H9 (cell line): Measurements from ENCODE around the gene TMEM135. TPM values are rescaled to one million over a fixed set of nuclear protein-coding genes. Genes with fewer than 3 reads are reported as not detected.

Experiments used
- DNase-seq: peaks from one replicate; pipeline ENCODE4 v3.0.0-alpha.2; 2017
- H2AFZ ChIP-seq: one replicate; pipeline ENCODE4 v1.6.1; 2013; ENCODE audit warnings: mild to moderate bottlenecking, low read length, control low read depth, moderate library complexity
- H2AK5ac ChIP-seq: 2 replicates; pipeline ENCODE4 v1.6.1; 2013; ENCODE audit warnings: low read length, control low read depth, mixed read lengths; ENCODE audit not compliant: insufficient read length
- H2BK120ac ChIP-seq: one replicate; pipeline ENCODE4 v1.6.1; 2013; ENCODE audit warnings: low read depth, mild to moderate bottlenecking, low read length, control low read depth, inconsistent platforms; ENCODE audit not compliant: poor library complexity, severe bottlenecking
- H2BK12ac ChIP-seq: 2 replicates; pipeline ENCODE4 v1.6.1; 2013; ENCODE audit warnings: low read length, control low read depth, mixed read lengths, low read depth; ENCODE audit not compliant: insufficient read length
- H2BK15ac ChIP-seq: 2 replicates; pipeline ENCODE4 v1.6.1; 2013; ENCODE audit warnings: low read depth, low read length, control low read depth
- H2BK20ac ChIP-seq: one replicate; pipeline ENCODE4 v1.6.1; 2013; ENCODE audit warnings: low read depth, mild to moderate bottlenecking, low read length, control low read depth, inconsistent platforms; ENCODE audit not compliant: poor library complexity, severe bottlenecking
- H2BK5ac ChIP-seq: 2 replicates; pipeline ENCODE4 v1.6.1; 2013; ENCODE audit warnings: low read length, control low read depth, mixed read lengths; ENCODE audit not compliant: insufficient read length
- H3K14ac ChIP-seq: 2 replicates; pipeline ENCODE4 v1.6.1; 2013; ENCODE audit warnings: low read length, control low read depth; ENCODE audit not compliant: insufficient read depth
- H3K18ac ChIP-seq: 2 replicates; pipeline ENCODE4 v1.6.1; 2013; ENCODE audit warnings: low read depth, mild to moderate bottlenecking, mixed read lengths, low read length, control low read depth; ENCODE audit not compliant: insufficient read length
- H3K23ac ChIP-seq: 2 replicates; pipeline ENCODE4 v1.6.1; 2013; ENCODE audit warnings: low read length, control low read depth, mixed read lengths, low read depth; ENCODE audit not compliant: insufficient read length
- H3K23me2 ChIP-seq: 2 replicates; pipeline ENCODE4 v1.6.1; 2013; ENCODE audit warnings: low read depth, mild to moderate bottlenecking, mixed read lengths, low read length, control low read depth; ENCODE audit not compliant: insufficient read length, poor library complexity, severe bottlenecking
- H3K27ac ChIP-seq: 2 replicates; pipeline ENCODE4 v1.5.1; 2013; ENCODE audit warnings: low read length, control low read depth, mixed read lengths, low read depth; ENCODE audit not compliant: insufficient read length
- H3K27me3 ChIP-seq: 2 replicates; pipeline ENCODE4 v1.6.1; 2013; ENCODE audit warnings: low read length, control low read depth, inconsistent platforms; ENCODE audit not compliant: insufficient read depth
- H3K4ac ChIP-seq: 2 replicates; pipeline ENCODE4 v1.6.1; 2013; ENCODE audit warnings: low read depth, mild to moderate bottlenecking, control low read depth, inconsistent platforms, low read length, moderate library complexity
- H3K4me1 ChIP-seq: 2 replicates; pipeline ENCODE4 v1.6.1; 2013; ENCODE audit warnings: low read length, control low read depth, inconsistent platforms; ENCODE audit not compliant: insufficient read depth
- H3K4me2 ChIP-seq: 2 replicates; pipeline ENCODE4 v1.6.1; 2013; ENCODE audit warnings: low read length, control low read depth, mixed read lengths; ENCODE audit not compliant: insufficient read length, insufficient read depth
- H3K56ac ChIP-seq: 2 replicates; pipeline ENCODE4 v1.6.1; 2013; ENCODE audit warnings: low read depth, mild to moderate bottlenecking, mixed read lengths, low read length, control low read depth; ENCODE audit not compliant: insufficient read length
- H3K79me1 ChIP-seq: 2 replicates; pipeline ENCODE4 v1.6.1; 2013; ENCODE audit warnings: low read depth, mild to moderate bottlenecking, moderate library complexity, low read length, control low read depth, inconsistent platforms; ENCODE audit not compliant: insufficient read depth, poor library complexity, severe bottlenecking
- H3K79me2 ChIP-seq: 2 replicates; pipeline ENCODE4 v1.6.1; 2013; ENCODE audit warnings: low read length, control low read depth, inconsistent platforms; ENCODE audit not compliant: insufficient read depth
- H3K9ac ChIP-seq: 2 replicates; pipeline ENCODE4 v1.6.1; 2013; ENCODE audit warnings: low read length, control low read depth, mixed read lengths; ENCODE audit not compliant: insufficient read length; ENCODE audit errors: extremely low read depth
- H3K9me3 ChIP-seq: one replicate; pipeline ENCODE4 v1.6.1; 2013; ENCODE audit warnings: low read depth, low read length, inconsistent platforms; ENCODE audit not compliant: control insufficient read depth
- H3T11ph ChIP-seq: one replicate; pipeline ENCODE4 v1.6.1; 2013; ENCODE audit warnings: mild to moderate bottlenecking, low read length, control low read depth, inconsistent platforms
- H4K20me1 ChIP-seq: one replicate; pipeline ENCODE4 v1.6.1; 2013; ENCODE audit not compliant: control insufficient read depth, insufficient read length, insufficient read depth
- H4K5ac ChIP-seq: 2 replicates; pipeline ENCODE4 v1.6.1; 2013; ENCODE audit warnings: low read depth, mild to moderate bottlenecking, mixed read lengths, low read length, control low read depth; ENCODE audit not compliant: insufficient read length
- H4K8ac ChIP-seq: replicated peaks from 2 replicates; pipeline ENCODE4 v1.6.1; 2013; ENCODE audit warnings: low read length, control low read depth, mixed read lengths, low read depth; ENCODE audit not compliant: insufficient read length
- H4K91ac ChIP-seq: 2 replicates; pipeline ENCODE4 v1.6.1; 2013; ENCODE audit warnings: low read depth, mild to moderate bottlenecking, moderate library complexity, mixed read lengths, low read length, control low read depth; ENCODE audit not compliant: insufficient read length
- H3K27ac Mint-ChIP-seq, 3 experiments: 2 replicates in 2 of 3; 3 replicates in 1 of 3; pipeline ENCODE4 v1.8.0; 2020 to 2021; ENCODE audit warnings: mixed read lengths in 3 of 3, mild to moderate bottlenecking in 1 of 3, moderate library complexity in 1 of 3
- H3K27me3 Mint-ChIP-seq: 2 replicates; pipeline ENCODE4 v1.8.0; 2021; ENCODE audit warnings: low read depth, mild to moderate bottlenecking, moderate library complexity, mixed read lengths
- H3K36me3 Mint-ChIP-seq, 3 experiments: 2 replicates in 2 of 3; 3 replicates in 1 of 3; pipeline ENCODE4 v1.8.0; 2020 to 2021; ENCODE audit warnings: low read depth in 3 of 3, mixed read lengths in 3 of 3; ENCODE audit not compliant: insufficient read depth in 1 of 3
- H3K4me1 Mint-ChIP-seq, 2 experiments: 2 replicates each; pipeline ENCODE4 v1.8.0; 2020; ENCODE audit warnings: mixed read lengths in 2 of 2
- H3K4me3 Mint-ChIP-seq, 2 experiments: 2 replicates in 1 of 2; 3 replicates in 1 of 2; pipeline ENCODE4 v1.8.0; 2020 to 2021; ENCODE audit warnings: mild to moderate bottlenecking in 2 of 2, mixed read lengths in 2 of 2, moderate library complexity in 1 of 2
- H3K9me3 Mint-ChIP-seq, 2 experiments: 2 replicates in 1 of 2; 3 replicates in 1 of 2; pipeline ENCODE4 v1.8.0; 2020; ENCODE audit warnings: mild to moderate bottlenecking in 2 of 2, mixed read lengths in 2 of 2, moderate library complexity in 1 of 2
- WGBS: extraction: QIAGEN DNeasy Blood & Tissue Kit; methylation state at CpG from one replicate; pipeline ENCODE4 v1.1.7; 2013; ENCODE audit warnings: missing lambda C conversion rate, low lambda C conversion rate, mixed read lengths; ENCODE audit not compliant: insufficient read length; ENCODE audit errors: extremely low coverage; 5-methylcytosine and 5-hydroxymethylcytosine counted together
- total RNA-seq: library from RNA; stranded (reverse); gene quantifications from 2 replicates; pipeline ENCODE4 v1.2.1, GENCODE V29; 2021
- TF ChIP-seq, protein P1 (sequence below): fragments of 200-600 bp; sonication (generic); conservative IDR thresholded peaks from 3 replicates; pipeline ENCODE4 v1.8.0; 2021; ENCODE audit warnings: antibody characterized with exemption, mild to moderate bottlenecking

TMEM135 gene
- total RNA-seq, 1 experiment from 2014 or later = 25.2 TPM

DNA sequence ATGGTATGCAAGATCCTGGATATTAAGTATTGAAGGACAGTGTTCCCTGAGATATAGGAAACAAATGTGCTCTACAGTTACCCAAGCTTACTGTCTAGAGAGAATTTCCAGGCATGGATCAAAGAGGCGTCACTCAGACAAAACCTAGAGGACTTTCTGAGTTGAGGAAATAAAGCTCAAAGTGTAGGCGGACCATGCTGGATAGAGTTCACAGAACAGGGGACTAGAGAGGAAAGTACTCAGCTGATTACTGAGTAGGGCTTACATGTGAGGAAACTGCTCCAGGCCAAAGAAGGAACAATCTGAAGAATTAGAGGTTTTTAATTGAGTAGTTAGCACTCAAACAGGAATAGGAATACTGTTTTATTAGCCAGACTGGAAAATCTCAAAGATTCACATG, 193.3 kb downstream of the TMEM135 start:
- H2AK5ac ChIP-seq = no peak overlapping the region
- no CpG with 5 or more reads among the region's 2 CpGs for WGBS
- H4K91ac ChIP-seq = no peak overlapping the region
- no peak overlapping the region for H3K27ac Mint-ChIP-seq
- H3K4me1 Mint-ChIP-seq = no peaks in the 10 kb centered on the region
- H3K9me3 Mint-ChIP-seq = peaks cover 0 to 4% of the 10 kb centered on the region in 2 experiments; a peak in 4 of 5 replicates
- no peak overlapping the region for H3K4ac ChIP-seq
- H2BK15ac ChIP-seq = no peak overlapping the region
- H3K27me3 Mint-ChIP-seq = no peaks in the 10 kb centered on the region
- no peaks in the 10 kb centered on the region for H3K79me1 ChIP-seq
- no peaks in the 10 kb centered on the region for H4K20me1 ChIP-seq
- H3K23me2 ChIP-seq = no peaks in the 10 kb centered on the region
- no peaks in the 10 kb centered on the region for H3K4me1 ChIP-seq
- H3K18ac ChIP-seq = no peak overlapping the region
- no peak for DNase-seq
- no peak overlapping the region for H4K8ac ChIP-seq
- no peak overlapping the region for H3T11ph ChIP-seq
- no peaks in the 10 kb centered on the region for H3K9me3 ChIP-seq
- no peak overlapping the region for H3K56ac ChIP-seq
- TF ChIP-seq, protein P1, sequence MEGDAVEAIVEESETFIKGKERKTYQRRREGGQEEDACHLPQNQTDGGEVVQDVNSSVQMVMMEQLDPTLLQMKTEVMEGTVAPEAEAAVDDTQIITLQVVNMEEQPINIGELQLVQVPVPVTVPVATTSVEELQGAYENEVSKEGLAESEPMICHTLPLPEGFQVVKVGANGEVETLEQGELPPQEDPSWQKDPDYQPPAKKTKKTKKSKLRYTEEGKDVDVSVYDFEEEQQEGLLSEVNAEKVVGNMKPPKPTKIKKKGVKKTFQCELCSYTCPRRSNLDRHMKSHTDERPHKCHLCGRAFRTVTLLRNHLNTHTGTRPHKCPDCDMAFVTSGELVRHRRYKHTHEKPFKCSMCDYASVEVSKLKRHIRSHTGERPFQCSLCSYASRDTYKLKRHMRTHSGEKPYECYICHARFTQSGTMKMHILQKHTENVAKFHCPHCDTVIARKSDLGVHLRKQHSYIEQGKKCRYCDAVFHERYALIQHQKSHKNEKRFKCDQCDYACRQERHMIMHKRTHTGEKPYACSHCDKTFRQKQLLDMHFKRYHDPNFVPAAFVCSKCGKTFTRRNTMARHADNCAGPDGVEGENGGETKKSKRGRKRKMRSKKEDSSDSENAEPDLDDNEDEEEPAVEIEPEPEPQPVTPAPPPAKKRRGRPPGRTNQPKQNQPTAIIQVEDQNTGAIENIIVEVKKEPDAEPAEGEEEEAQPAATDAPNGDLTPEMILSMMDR = no peak
- H3K9ac ChIP-seq = no peak overlapping the region
- H3K4me3 Mint-ChIP-seq = no peak overlapping the region
- no peak overlapping the region for H2BK5ac ChIP-seq
- H3K23ac ChIP-seq = no peak overlapping the region
- H2BK12ac ChIP-seq = no peak overlapping the region
- H3K36me3 Mint-ChIP-seq = peaks cover 3 to 12% (median 8%) of the 10 kb centered on the region in 3 experiments; a peak in 6 of 7 replicates
- no peak overlapping the region for H2AFZ ChIP-seq
- no peak overlapping the region for H3K4me2 ChIP-seq
- H3K27ac ChIP-seq = no peak overlapping the region
- H2BK120ac ChIP-seq = no peak overlapping the region
- H4K5ac ChIP-seq = no peak overlapping the region
- no peak overlapping the region for H3K14ac ChIP-seq
- no peak overlapping the region for H2BK20ac ChIP-seq
- H3K27me3 ChIP-seq = no peaks in the 10 kb centered on the region
- no peaks in the 10 kb centered on the region for H3K79me2 ChIP-seq
